GM19240 (cell line): ENCODE results near the gene RNF208.
A peak's percentile ranks its signal among the peaks of the same experiment; 100 is the strongest.
"Not testable (repeated sequence)": the region's sequence is repeated elsewhere in the genome, so short reads cannot be mapped to it uniquely, and the experiment has no call there.

Experiments
- DNase-seq: peaks from one replicate; pipeline ENCODE4 v3.0.0; 2011; ENCODE audit warnings: low spot score; ENCODE audit not compliant: insufficient read length

Gene RNF208, protein sequence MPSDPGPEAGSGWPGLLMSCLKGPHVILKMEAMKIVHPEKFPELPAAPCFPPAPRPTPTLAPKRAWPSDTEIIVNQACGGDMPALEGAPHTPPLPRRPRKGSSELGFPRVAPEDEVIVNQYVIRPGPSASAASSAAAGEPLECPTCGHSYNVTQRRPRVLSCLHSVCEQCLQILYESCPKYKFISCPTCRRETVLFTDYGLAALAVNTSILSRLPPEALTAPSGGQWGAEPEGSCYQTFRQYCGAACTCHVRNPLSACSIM

DNA sequence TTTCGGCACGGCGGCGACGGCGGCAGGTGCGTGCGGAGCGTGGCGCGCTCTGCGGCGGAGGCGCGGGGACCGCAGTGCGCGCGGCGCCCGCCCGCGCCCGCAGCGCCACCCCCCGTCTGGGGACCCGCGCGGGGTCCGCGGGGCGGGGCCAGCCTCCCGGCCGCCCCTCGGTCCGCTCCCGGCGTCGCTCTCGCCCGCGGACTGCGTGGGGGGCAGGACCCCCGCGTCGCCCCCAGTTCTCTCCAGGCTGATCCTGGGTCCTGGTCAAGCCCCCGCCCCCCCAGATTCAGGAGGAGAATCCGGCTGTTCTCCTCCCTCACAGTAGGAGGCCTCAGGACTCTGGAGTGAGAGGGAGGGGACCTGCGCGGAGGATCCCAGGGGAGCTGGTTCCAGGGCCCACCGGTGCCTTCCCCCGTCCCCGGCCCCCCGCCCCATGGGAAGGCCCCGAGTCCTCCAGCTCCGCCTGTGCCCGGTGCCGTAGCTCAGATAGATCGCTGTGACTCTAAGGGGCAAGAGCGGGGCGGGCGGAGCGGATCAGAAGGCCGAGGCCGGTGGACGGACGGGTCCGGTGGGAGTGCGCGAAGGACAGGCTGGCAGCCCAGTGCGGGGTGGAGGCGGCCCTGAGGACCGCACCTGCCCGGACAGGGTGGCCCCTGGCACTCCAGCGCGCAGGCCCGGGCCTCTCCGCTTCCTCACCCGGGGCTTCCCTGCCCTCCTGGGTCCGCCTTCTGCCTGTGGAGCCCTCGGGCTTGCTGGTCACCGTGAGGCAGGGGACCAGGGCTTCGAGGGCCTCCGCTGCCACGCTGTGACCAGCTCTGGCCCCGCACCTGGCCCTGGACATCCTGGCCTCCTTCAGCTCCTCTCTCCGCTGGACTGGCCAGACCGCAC, at the start of gene RNF208:
TSS of gene RNF208 (minus strand) at position 51 of the 888 bp plus-strand sequence. CDS start 1,028 bp downstream, outside the sequence.
- no peak for DNase-seq

DNA sequence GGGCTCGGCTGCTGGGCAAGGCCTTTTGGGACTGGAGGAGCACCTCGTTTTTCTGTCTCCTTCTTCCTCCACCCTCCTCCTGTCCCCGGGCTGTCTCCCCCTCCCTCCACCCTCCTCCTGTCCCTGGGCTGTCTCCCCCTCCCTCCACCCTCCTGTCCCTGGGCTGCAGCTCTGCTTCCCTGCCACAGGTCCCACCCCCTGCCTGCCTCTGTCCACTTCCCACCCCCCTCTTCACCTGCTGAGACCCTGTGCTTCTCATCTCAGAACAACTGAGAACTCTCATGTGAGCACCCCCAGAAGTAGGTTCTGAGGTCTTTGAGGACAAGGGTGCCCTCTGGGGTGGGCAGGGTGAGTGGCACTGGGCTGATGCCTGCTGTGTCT, 49.6 kb upstream of the RNF208 start:
- DNase-seq = no peak

DNA sequence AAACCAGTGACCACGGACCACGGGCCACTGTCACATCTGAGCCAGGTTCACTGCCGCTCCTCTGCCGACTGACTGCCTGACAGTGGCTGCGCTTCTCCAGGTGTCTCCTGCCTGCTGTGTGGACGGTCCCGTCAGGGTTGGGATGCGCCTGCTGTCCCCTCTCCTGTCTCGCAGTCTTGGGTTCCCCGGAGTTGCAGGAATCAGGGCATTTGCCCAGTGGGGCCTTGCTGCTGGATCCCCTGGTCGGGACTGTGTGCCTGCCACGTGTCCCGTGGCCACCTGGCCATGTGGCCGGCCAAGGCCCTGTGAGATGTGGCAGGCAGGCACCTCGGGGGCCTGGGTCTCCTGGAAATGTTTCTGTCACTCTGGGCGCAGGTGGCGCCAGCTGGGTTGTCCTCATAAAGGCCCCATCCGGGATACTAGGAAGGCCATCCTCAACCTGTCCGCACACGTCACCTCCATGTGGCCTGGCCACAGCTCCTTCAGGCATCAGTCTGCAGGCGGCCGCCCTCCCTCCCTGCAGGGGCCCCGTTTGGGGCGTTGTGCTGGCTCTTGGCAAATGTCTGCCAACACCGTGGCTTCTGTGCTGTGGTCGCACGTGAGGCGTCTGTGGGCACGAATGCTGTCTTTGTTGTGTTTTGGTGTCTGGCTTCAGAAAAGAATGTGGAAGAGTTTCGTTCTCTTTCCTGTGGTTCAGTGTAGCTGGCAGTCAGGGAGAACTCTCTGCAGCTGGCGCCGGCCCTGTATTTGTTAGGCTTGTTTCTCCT, 49.1 kb upstream of the RNF208 start:
- no peak for DNase-seq

DNA sequence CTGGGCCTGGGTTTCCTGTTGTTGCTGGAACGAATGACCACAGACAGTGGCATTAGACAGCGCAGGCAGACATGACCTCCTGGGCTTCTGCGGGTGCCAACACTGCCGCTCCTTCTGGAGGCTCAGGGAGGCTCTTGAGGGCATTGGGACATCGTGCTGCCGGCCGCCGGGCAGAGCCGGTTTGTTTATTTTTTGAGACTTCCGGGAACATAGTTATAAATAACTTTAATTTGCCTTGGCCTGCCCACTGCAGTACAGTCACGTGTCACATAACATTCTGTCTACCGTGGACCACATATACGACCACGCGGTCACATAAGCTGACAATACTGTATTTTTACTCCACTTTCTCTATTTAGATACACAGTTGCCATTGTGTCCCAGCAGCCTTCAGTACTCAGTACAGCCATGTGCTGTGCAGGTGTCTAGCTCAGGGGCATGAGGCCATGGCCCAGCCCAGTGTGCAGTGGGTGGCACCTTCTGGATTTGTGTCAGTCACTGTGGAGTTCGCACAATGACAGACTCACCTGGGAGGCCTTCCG, 47.3 kb upstream of the RNF208 start:
- no peak for DNase-seq

DNA sequence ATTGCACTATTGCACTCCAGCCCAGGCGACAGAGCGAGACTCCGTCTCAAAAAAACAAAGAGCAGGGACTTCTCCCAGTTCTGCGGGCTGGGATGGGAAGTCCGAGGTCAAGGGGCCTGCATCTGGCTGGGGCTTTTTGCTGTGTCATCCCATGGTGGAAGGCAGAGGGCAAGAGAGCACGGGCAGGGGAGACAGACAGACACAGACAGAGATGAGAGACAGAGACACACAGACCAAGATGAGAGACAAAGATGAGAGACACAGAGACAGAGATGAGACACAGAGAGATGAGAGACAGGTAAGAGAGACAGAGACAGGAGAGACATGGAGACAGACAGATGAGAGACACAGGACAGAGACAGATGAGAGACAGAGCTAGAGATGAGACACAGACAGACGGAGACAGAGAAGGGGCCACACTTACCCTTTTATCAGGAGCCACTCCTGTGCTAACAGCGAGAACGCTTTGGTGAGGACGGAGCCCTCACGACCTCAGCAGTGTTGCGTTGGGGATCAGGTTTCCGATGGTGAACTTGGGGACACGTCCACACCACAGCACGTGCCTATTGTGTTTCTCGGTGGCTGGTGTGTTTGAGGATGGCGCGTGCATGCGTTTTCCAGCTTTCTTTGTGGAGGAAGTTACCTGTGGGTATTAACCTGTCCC, 46.6 kb upstream of the RNF208 start:
- DNase-seq = no peak

DNA sequence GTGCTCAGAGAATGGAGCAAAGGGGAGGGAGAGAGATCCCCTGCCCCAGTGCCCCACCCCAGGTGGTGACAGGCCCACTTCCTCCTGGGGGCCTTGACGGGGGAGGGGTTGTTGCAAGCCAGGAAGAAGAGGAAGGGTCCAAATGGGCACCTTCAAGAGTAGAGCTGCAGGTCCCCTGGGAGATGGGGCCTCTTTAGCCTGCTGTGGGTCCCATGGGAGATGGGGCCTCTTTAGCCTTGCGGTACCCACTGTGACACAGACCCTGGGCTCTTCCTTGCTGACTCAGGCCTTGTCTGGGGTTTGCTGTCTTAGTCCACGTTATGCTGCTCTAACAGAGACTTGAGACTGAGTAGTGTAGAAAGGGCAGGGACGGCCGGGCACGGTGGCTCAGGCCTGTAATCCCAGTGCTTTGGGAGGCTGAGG, 45.9 kb upstream of the RNF208 start:
- DNase-seq = no peak

DNA sequence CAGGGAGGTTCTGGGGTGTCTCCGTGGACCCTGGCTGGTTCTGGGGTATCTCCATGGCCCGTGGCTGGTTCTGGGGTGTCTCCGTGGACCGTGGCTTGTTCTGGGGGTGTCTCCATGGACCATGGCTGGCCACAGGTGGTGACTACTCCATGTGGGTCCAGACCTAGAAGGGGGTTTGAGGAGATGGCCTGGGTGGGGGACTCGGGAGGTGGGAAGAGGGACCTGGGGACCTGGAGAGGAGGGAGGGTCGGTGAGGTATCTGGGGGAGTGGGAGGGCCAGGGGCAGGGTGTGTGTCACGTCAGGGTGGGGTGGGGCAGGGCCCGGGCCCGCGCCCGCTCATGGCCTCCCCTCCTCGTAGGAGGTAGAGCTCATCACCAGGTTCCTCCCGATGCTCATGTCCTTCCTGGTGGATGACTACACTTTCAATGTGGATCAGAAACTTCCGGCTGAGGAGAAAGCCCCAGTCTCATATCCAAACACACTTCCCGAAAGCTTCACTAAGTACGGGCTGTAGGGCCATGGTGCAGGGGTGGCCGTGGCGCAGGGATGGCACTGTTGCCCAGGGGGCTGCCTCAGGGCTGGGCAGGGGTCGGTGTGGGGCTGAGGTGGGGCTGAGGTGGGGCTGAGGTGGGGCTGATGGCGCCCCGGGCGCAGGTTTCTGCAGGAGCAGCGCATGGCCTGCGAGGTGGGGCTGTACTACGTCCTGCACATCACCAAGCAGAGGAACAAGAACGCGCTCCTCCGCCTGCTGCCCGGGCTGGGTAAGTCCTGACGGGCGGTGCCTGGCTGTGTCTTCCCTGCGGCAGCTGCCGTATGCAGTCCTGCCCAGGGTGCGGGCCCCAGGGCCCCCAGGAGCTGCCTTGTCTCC, 44.8 kb upstream of the RNF208 start:
- no peak for DNase-seq

DNA sequence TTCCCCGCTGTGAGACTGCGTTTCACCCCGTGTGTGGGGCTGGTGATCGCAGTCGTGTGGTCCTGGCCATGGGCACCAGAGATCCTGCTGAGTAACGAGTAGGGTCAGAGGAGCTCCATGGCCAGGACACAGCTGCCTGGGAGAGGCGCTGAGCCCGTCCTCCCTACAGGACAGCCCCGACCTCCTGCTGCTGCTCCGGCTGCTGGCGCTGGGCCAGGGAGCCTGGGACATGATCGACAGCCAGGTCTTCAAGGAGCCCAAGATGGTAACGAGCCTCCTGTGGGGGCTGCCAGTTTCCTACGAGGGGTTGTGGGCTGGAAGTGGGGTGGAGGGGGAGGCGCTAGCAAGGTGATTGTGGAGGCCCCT, 44.1 kb upstream of the RNF208 start:
- DNase-seq = no peak

DNA sequence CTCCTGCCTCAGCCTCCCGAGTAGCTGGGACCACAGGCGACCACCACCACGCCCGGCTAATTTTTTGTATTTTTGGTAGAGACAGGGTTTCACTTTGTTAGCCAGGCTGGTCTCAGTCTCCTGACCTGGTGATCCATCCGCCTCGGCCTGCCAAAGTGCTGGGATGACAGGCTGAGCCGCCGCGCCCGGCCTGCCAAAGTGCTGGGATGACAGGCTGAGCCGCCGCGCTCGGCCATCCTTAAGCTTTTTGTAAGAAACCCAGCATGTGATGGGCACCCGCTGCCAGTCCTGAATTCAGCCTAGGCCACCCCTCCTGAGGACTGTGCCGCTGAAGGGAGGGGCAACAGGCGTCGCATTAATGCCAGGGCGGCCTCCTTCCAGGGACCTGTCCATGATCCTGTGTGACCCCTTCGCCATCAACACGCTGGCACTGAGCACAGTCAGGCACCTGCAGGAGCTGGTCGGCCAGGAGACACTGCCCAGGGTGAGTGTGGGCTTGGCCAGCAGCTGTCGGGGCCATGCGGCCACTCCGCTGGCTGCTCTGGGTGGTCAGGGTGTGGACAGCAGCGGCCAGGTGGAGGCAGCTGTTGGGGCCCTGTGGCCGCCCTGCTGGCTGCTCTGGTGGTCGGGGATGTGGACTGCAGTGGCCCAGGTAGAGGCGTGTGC, 43.6 kb upstream of the RNF208 start:
- no peak for DNase-seq

DNA sequence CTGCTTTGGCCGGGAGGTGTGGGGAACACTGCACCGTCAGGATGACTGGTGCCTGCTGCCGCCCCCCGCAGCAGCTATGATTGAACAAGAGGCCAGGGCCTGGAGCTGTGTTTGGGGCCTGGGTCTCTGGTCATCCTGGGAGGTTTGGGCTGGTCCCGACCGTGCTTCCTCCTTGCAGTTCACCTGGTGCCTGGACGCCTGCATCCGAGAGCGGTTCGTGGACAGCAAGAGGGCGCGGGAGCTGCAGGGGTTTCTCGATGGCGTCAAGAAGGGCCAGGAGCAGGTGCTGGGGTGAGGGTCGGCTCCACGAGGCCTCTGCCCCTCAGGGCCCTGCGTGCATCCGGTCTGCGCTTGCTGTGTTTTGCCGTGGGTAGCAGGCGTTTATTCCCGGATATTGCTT, 42.0 kb upstream of the RNF208 start:
- no peak for DNase-seq

DNA sequence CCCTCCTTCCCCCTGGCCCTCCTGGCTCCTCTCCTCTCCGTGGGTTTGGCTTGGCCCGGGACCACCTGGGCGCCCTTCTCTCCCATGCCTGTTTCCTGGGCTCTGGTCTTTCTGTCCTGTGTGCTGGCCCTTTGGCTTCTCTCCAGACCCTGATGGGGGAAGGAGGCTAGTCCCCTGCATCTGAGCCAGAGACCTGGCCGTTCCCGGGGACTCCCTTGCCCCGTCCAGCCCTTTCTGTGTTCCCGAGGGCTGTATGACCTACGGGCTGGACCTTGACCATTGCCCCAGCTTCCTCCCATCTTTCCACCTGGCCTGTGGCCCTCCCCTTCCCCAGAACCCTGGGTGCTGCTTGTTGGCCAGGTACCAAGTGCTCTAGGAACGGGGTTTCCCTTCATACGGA, 41.5 kb upstream of the RNF208 start:
- no peak for DNase-seq

DNA sequence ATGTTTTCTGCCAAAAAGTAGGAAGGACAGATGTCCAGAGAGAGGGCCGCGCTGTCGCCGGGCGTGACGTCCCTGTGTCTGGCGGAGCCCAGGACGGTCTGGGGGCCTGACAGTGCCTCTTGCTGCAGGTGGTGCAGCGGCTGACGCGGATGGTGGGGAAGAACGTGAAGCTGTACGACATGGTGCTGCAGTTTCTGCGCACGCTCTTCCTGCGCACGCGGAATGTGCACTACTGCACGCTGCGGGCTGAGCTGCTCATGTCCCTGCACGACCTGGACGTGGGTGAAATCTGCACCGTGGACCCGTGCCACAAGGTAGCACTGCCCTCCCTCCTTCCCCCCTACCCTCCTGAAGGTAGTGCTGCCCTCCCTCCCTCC, 40.9 kb upstream of the RNF208 start:
- no peak for DNase-seq

DNA sequence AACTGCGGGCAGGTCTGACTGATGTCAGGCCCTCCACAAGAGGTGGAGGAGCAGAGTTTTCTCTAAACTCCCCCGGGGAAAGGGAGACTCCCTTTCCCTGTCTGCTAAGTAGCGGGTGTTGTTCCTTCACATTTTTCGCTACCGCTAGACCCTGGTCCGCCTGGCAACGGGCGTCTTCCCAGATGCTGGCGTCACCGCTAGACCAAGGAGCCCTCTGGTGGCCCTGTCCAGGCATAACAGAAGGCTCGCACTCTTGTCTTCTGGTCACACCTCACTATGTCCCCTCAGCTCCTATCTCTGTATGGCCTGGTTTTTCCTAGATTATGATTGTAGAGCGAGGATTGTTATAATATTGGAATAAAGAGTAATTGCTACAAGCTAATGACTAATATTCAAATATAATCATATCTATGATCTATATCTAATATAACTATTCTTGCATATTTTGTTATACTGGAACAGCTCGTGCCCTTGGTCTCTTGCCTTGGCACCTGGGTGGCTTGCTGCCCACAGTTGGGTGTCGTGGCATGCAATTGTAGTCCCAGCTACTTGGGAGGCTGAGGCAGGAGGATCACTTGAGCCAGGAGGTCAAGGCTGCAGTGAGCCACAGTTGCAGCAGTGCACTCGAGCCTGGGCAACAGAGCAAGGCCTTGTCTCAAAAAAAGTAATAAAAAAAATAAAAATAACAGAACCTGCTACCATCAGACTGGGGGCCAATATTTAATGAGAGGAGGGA, 40.3 kb upstream of the RNF208 start:
- DNase-seq = not testable (repeated sequence)

DNA sequence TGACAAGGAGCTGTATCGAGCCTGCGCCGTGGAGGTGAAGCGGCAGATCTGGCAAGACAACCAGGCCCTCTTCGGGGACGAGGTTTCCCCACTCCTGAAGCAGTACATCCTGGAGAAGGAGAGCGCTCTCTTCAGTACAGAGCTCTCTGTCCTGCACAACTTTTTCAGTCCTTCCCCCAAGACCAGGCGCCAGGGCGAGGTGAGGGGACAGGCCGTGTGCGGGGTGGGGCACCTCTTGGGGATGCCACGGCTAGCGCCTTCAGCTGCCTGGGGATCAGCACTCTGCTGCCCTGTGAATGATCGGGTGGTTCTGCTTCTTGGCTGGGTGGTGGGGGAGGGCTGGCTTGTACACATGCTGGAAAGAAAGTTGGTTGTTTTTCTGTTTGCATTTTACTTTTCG, 34.8 kb upstream of the RNF208 start:
- DNase-seq = no peak

DNA sequence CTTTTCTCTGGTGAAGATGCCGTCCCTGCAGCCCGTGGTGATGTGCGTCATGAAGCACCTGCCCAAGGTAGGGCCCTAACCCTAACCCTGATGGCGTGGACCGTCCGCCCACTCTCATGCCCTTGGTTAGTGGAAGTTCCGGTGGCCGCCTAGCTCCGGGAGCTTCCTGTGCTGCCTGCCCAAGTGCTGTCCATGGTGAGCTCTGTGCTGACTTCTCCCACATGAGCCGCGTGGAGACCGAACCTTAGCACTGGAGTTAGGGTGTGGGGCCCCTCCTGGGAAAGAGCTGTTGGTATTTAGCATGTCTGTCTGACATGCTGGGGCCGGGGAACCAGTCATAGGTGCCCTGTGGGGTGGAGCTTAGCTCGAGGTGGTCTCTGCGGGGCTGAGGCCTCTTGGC, 34.3 kb upstream of the RNF208 start:
- DNase-seq = no peak

DNA sequence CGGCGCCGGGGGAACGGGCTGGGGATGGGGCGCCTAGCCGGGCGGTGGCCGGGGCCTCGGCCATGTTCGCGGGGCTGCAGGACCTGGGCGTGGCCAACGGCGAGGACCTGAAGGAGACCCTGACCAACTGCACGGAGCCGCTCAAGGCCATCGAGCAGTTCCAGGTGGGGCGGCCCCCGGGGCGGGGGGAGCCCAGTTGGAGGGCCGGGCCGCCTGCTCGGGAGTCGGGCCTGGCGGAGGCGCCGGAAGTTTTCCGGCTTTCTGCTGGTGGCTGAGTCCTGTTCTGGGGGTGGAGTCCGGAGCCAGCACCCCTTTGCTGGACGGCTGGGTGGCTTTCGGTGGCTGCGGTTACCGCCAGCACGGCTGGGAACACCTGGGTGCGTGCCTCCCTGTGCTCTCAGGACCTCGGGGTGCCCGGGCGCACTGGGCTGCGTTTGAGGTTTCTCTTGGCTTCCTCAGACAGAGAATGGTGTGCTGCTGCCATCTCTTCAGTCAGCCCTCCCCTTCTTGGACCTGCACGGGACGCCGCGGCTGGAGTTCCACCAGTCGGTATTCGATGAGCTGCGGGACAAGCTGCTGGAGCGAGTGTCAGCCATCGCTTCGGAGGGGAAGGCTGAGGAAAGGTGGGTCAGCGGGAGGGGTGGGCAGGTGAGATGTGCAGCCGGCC, 33.5 kb upstream of the RNF208 start:
- DNase-seq = no peak

DNA sequence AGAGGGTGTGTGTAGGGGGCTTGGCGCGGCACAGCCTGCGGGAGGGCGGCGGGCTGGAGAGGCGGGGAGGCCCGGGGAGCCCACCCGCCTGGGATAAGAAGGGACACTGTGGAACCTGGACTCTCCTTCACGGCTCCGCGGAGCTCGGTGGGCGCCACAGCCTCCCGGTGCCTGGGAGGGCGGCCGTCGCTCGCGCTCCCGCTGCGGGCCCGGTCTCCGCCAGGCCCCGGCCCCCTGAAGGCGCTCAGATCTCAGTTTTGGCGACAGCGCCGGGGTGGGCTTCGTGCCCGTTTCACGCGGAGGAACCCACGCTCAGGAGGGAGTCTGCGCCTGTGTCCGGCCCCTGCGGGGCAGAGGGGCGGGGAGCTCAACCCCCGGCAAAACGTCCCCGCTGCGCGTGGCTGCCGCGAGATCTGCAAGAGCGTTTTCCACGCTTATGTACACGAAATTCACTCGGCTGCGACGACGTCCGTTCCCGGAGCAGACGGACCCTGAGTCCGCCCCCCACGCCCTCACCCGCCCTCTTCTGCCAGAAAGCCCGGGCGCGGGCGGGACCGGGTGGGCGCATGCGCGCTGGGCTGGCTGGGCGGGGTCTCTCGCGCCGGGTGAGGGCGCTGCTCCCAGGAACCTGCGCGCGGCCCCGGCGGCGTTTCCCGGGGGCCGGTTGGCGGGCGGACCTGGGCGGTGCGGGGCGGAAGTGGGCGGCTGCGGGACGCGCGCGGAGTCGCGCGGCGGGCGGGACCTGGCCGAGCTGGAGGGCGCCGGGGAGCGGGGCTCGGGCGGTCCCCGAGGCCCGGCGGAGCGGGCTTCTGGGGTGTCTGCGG, 32.8 kb upstream of the RNF208 start, which contains the start of gene NELFB:
TSS of gene NELFB (plus strand) at position 704 of the 824 bp plus-strand sequence.
- peak; percentile 98 for DNase-seq
